D721Med (cell line): ENCODE measurements around the gene PEX26.
"Not testable (repeated sequence)": the region's sequence is repeated elsewhere in the genome, so short reads cannot be mapped to it uniquely, and the experiment has no call there.

Experiments
- DNase-seq: peaks from one replicate; pipeline ENCODE4 v3.0.0; 2011; ENCODE audit warnings: low spot score; ENCODE audit not compliant: insufficient read length
- FAIRE-seq: peaks from 2 replicates; lab custom pipeline; 2011; peaks lifted over from hg19 to GRCh38; lab: Jason Lieb, UNC
- TF ChIP-seq, protein P1 (sequence below): IDR thresholded peaks from 2 replicates; pipeline ENCODE4 v1.5.1; 2012; ENCODE audit warnings: mild to moderate bottlenecking, control low read depth; ENCODE audit not compliant: insufficient read depth; ENCODE audit errors: missing control alignments

The PEX26 gene

DNA sequence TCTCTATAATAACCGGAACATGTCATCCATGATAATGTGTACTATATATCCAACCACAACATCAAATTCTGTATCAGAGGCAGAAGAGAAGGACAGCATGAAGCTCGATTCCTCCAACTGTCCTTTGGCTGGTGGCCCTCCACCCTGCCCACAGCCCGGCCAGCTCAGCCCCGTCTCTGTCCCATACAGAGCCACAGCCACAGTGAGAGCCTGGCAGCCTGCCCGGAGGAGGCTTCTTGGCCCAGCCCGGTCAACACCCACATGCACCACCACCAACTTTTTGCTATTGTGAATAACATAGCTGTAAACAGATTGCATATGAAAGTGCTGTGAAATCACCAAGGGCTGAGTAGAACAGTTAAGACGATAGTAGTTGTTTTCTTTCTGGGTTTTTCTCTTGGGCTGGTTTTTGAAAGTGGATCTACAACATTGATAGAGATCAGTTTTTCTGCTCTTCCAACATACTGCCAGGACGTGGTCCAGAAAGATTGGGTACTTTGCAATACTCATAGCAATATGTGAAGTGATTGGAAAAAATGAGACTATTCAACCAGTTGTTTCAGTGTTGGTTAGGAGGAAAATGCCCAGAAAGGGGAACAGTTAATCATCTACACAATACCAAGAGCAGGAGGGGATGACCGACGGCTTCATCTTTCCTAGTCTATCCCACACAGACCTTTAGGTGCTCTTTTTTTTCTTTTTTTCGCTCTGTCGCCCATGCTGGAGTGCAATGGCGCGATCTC lies 25.9 kb downstream of the PEX26 start:
- TF ChIP-seq, protein P1, sequence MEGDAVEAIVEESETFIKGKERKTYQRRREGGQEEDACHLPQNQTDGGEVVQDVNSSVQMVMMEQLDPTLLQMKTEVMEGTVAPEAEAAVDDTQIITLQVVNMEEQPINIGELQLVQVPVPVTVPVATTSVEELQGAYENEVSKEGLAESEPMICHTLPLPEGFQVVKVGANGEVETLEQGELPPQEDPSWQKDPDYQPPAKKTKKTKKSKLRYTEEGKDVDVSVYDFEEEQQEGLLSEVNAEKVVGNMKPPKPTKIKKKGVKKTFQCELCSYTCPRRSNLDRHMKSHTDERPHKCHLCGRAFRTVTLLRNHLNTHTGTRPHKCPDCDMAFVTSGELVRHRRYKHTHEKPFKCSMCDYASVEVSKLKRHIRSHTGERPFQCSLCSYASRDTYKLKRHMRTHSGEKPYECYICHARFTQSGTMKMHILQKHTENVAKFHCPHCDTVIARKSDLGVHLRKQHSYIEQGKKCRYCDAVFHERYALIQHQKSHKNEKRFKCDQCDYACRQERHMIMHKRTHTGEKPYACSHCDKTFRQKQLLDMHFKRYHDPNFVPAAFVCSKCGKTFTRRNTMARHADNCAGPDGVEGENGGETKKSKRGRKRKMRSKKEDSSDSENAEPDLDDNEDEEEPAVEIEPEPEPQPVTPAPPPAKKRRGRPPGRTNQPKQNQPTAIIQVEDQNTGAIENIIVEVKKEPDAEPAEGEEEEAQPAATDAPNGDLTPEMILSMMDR: no peak
- FAIRE-seq (no peak), DNase-seq (no peak)

DNA sequence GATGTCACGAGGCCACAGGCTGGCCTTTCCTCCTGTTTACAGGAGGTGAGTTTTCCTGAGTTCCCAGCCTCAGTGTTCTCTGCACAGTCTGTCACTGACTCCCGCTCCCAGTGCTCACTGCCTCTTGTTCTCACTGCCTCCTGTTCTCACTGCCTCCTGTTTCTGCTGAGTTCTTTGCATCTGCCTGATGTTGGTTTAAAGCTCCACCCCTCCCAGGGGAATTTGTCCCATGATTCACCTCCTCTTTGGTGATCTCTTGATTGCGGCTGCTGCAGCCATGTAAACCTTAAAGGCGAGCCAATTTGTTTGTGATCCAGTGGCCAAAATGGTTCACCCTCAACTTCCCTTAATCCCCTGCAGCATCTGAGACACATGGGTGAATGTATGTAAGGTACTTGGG lies 26.8 kb downstream of the PEX26 start:
- FAIRE-seq: no peak
- TF ChIP-seq, protein P1: no peak
- no peak for DNase-seq

DNA sequence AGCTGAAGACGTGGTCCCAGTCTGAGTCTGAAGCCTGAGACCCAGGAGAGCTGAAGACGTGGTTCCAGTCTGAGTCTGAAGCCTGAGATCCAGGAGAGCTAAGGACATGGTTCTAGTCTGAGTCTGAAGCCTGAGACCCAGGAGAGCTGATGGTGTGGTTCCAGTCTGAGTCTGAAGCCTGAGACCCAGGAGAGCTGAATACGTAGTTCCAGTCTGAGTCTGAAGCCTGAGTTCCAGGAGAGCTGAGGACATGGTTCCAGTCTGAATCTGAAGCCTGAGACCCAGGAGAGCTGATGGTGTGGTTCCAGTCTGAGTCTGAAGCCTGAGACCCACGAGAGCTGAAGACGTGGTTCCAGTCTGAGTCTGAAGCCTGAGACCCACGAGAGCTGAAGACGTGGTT lies 28.2 kb downstream of the PEX26 start:
- FAIRE-seq, DNase-seq: not testable (repeated sequence)

DNA sequence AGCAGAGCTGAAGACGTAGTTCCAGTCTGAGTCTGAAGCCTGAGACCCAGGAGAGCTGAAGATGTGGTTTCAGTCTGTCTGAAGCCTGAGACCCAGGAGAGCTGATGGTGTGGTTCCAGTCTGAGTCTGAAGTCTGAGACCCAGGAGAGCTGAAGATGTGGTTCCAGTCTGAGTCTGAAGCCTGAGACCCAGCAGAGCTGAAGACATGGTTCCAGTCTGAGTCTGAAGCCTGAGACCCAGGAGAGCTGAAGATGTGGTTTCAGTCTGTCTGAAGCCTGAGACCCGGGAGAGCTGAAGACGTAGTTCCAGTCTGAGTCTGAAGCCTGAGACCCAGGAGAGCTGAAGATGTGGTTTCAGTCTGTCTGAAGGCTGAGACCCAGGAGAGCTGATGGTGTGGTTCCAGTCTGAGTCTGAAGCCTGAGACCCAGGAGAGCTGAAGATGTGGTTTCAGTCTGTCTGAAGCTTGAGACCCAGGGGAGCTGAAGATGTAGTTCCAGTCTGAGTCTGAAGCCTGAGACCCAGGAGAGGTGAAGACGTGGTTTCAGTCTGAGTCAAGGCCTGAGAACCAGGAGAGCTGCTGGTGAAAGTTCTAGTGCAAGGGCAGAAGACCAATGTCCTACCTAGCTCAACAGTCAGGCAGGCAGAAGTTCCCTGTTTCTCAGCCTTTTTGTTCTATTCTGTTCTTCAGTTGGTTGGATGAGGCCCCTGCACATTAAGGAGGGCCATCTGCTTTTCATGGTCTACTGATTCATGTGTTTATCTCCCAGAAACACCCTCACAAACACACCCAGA lies 29.0 kb downstream of the PEX26 start:
- not testable (repeated sequence) for DNase-seq, FAIRE-seq

DNA sequence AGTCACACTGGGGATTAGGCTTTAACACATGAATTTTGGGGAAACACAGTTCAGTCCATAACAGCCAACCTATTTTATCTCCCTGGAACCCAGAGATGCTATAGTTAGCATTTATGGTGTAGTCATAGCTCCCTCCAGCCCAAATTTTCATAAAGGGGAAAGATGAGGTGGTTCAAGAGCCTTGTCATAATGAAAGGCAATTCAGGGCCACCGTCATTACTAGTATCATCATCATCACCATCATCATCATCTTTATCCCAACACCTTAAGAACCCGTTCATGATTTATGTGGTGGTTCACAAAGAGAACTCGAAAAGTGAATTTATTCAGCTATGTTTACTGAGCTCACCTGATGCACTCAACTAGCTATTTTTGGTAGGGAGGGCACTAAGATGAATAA lies 30.4 kb downstream of the PEX26 start:
- DNase-seq (no peak), FAIRE-seq (no peak)
- TF ChIP-seq, protein P1: no peak

DNA sequence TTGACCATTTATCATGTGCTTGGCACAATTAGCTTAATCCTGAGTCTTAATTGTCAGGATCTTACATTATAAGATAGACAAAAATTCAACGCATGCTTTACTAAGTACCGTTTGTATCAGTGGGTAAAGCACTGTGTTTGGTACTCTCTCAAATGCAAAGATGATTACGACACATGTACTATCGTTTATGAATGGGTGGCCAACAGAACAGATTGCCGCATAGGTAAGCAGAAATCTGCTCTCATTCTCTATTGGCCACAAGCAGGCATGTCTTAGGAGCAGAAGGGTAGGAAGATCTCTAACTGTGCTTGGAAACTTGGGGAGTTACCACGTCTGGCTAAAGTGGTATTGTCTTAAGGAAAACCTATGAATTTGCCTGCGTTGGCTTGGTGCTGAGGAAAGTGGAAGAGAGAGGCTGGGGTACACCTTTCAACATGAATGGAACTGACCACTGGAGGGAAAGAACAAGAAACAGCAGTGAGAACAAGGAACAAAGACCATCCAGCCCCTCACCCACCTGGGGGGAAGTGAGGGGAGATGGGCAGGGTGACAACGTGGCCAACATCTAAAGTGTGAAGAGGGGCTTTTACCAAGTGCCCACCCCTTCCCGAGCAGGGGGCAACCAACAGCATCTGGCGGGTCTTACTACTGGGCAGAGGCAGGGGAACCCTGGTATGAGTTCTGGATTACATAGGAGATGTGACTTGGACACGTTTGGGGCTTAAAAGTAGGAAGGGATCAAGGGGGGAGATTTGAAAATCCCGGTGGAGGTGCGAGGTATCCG lies 31.8 kb downstream of the PEX26 start:
- FAIRE-seq (no peak), DNase-seq (no peak)
- TF ChIP-seq, protein P1: no peak

DNA sequence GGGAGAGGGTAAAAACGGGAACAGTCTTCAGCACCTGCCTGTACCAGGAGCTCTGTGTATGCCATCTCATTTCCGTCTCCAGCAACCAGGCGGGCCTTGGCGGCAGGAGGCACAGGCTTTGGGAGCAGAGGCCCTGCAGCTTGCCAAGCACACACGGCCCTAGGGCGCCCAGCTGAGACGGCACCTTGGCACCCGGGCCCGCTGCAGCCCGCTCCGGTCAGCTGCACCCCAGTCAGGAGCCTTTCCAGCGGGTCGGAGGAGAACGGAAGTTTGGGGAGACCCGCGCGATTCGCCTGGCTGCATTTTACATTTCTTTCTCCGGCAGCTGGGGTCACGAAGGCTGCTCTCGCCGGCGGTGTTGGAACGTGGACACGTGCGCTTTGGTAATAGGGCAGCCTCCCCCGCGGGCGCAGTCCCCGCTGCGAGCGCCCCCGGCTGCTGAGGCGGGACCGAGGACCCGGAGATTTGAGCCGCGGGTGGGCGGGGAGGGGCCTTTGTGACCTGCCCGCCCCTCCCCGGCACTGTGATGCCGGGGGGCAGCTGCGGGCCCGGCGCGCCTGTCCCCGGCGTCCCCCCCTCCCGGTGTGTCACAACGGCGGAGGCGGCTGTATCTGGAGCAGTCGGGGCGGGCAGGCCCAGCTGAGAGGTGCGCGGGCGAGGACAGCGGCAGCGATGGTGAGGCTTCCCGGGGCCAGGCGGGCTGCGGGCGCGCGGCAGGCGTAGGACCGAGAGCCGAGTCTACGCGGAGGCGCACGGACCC lies 32.6 kb downstream of the PEX26 start, which contains the start of gene TUBA8:
Gene TUBA8, plus strand, starts transcription at position 616 of the 760 bp plus-strand sequence. Its CDS starts 57 bp downstream, at position 673.
- TF ChIP-seq, protein P1: no peak
- DNase-seq: no peak
- FAIRE-seq: no peak
